ENCODE data around the gene IREB2.

The IREB2 gene

DNA sequence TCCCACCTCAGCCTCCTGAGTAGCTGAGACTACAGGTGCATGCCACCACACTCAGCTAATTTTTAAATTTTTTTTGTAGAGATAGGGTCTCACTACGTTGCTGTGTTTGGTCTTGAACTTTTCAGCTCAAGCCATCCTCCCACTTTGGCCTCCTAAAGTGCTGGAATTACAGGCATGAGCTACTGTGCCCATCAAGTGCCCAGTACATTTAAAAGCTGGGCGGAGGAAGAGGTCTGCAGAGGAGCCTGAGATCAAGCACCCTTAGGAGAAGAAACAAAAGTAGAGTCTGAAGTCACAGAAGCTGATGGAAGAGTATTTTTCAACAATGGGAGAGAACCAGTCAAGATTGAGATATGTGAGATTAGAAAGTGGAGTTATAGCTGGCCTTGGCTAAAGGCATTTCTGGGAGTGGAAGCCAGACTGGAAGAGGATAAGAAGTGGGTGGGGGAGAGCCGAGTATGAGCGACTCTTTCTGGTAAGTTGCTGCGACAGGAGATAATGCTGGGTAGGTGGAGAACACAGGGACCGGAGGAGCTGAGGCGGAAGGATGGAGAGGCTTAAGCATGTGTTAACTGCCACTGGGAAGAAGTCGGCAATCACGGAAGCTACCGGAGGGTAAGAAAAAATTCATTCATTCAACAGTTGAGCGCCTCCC lies 782 bp upstream of the IREB2 start:
- peak; percentile 30 for DNase-seq (ENCODE audit: low spot score)

DNA sequence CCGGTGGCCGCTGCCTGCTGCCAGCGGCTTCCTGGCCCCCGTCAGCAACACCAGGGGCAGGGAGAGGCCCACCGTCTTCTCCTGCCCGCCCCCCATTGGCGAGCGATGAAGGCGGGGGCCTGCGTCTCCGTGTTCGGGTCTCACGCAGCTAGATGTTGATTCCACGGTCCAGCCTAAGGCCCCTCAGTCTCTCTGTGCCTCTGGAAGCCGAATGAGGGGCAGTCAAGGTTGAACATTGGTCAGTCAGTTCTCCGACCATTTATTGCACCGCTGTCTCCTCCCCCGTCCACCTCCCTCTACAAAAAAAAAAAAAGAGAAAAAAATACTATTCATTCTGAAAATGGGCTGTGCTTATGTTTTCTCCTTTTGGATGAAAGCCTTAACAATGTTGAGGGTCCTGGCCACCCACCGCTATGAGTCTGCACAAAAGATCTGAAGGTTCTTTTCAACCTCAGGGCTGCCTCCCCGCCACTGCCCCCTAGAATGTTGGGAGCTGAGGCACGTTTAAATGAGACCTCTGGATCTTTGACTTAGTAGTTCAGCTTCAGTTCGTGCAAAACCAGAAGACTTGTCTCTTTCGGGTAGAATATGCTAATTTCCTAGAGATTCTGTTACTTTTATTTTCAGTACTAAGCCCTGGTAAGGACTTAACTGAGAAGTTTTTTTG lies 736 bp downstream of the IREB2 start:
- DNase-seq (ENCODE audit: low spot score) = peak; percentile 47

DNA sequence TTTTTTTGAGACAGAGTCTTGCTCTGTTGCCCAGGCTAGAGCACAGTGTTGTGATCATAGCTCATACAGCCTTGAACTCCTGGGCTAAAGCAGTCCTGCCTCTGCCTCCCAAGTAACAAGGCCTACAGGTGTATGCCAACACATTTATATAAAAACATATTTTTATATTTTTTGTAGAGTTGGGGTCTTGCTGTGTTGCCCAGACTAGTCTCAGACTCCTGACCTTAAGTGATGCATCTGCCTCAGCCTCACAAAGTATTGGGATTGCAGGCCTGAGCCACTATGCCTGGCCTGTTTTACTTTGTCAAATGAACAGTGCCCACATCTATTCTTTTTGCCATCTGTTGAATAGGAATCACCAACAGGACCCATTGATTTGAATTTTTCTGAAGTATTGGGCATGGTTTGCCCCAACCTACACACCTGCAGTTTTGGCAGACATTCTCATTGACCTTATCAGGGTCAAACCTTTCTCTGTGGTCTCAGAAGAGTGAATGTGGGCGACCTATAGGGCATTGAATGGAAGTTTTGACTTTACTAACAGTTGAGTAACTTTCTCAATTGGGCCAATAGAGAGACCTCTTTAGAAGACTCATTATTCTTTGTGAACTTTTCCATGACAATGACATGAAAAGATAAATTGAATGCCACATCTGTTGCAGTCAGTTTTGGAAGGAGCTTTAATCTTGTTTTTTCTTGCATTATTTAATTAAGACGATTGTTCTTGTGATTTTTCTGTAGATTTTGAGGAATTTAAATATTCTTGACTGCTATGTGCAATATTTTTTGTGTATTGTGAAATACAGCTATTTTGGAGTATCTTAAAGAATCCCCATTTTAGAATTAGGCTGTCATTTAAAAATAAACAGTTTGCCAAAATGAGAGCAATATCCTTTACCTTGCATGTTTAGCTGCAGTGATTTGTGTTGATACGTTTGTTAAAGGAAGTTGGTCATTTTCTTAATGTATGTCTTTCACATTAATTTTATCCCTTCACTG lies 2.7 kb downstream of the IREB2 start:
- no peak for DNase-seq (ENCODE audit: low spot score)

DNA sequence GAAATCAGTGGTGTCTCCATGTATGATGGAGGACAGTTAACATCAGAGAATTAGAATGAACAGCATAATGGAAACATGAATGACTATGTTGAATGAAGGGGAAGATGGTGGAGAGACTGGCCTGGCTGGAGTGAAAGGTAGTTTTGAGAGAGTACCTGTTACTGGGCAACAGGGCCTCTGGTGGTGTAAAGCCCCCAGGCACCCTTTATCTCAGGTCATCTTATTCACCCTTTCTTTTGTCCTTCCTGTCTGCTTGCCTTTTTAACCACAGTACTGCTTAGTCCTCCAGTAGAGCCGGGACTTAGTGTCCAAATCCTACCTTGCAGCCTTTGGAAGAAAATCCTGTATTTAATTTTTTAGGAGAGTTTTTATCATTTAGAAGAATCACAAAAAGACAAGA lies 6.2 kb downstream of the IREB2 start:
- no peak for DNase-seq (ENCODE audit: low spot score)

DNA sequence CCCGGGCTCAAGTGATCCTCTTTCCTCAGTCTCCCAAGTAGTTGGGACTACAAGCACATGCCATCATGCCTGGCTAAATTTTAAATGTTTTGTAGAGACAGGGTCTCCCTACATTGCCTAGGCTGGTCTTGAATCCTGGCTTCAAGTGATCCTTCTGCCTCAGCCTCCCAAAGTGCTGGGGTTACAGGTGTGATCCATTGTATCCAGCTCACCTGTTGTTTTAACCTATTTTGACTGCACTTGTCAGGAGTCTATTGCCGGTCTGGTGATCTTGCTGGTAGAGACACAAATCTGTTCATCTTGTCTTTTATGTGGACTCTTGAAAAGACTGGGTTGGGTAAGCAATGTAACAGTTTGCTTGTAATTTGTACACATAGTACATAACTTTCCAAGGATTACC lies 7.9 kb downstream of the IREB2 start:
- no peak for DNase-seq (ENCODE audit: low spot score)

DNA sequence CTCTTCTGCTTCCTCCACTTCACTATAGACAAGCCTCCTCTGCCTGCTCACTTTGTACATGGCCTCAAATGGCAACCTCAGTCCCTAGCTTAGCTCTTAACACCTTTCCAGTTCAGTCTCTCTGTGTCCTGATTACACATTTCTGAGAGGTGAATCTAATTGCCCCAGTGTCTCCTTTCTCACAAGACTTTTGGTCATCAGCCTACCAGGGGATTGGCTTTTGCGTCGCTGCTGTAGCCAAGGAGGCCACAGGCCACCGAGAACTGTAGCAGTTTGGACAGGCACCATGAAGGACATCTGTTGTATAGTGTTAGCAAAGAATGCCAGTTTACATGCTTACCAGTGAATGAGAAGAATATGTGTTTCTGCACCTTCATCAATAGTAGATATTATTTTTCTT lies 8.5 kb downstream of the IREB2 start:
- no peak for DNase-seq (ENCODE audit: low spot score)

DNA sequence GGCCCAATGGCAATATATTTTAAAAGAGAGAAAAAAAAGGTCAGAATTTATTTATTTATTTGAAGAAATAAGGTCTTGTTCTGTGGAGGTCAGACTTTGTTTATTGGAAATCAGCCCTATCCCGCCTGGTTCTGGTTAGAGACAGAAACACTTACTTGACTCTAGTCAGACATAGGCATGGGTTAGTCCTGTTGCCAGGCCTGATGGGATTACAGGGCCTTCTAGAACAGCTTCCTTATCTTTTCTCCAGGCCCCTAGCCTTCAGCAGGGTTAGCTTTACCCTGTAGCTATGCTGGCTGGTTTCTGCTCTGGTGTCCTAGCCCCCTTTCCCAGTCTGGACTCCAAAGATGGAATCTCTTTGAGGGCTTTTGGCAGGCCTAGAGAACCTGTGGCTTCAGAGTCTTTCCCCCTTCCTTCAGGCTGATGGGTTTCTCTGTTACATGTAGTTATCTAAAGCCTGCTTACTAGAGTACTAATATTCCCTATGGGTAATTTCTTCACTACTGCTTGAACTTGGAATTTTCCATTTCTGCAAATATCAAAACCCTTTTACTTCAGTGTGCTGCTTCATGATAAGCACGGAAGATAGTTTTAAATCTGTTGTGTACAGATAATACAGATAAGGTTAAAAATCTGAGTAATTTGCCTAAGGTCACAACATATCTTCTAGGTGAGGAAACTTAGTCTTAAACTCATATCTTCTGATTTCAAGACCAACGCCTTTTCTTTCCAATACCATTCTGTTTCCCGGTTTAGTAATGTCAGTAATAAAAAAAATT lies 10.6 kb downstream of the IREB2 start:
- peak; percentile 16 for DNase-seq (ENCODE audit: low spot score)

DNA sequence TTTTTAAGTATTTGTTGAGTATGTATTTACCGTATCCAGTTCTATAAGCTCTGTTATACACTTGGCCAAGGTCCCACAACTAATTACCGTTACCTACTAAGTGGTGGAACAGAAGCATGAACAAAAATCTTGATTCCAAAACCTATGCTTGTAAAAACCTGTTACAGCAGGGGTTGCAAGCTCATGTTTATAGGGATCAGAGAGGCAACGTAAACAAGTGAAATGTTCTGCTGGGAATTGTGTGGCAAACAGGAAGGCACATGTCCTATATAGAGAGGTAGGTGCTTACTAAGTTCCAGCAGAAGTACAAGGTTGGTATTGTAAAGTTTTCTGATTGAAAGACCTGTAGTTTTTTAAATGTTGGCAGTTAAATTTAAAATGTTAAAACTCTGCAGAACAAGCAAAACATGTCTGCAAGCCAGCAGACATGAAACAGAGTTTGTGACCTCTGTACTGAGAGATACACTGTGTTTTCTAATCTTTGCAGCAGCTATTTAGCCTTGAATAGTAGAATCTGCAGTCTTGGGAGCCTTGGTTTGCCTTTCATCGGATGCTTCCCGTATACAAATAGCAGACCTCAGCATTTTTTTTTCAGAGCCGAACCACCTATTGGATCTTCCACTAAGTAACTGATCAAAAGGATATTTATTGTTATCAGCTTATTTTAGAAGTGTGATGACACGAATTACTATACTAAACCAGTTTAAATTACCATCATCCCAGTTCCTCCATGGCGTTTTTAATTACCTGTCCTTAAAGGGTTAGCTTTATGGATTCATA lies 11.4 kb downstream of the IREB2 start:
- no peak for DNase-seq (ENCODE audit: low spot score)

DNA sequence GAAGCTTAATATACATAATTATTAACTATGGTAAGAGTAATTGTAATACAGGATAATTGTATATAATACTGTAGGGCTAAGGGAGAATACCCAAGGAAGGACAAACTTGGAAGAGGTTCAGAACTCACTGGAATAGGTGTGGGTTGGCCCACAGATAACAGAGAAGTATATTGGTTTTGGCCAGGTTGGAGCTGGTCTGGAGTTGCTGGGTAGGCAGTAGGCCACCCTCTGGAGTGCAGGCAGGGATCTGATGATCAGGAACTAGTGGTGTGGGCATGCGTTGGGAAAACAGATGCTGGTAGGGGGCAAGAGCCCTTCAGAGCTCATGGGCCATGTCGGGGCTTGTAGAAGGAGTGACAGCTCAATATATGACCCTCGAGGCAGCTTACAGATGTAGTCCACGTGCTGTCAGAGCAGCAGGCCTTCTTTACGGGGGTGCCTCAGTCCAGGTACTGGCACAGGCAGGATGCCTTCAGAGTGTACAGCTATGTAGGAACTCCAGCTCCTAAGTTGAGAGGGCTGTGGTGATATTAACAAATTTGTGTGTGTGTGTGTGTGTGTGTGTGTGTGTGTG lies 12.4 kb downstream of the IREB2 start:
- DNase-seq (ENCODE audit: low spot score) = no peak

DNA sequence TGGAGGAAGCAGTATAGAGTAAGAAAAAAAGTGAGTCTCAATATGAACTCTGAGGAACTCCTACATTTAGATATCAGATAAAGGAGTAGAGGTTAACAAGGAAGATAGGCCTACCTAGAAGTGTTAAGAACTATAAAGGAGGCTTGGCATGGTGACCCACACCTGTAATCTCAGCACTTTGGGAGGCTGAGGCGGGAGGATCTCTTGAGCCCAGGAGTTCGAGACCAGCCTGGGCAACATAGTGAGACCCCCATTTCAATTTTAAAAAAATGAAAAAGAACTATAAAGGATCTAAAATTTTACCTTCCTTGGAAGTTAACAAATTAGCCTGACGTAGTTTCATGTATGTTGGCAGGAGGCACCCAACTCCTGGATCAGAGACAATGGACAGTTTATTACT lies 14.5 kb downstream of the IREB2 start:
- DNase-seq (ENCODE audit: low spot score) = no peak

DNA sequence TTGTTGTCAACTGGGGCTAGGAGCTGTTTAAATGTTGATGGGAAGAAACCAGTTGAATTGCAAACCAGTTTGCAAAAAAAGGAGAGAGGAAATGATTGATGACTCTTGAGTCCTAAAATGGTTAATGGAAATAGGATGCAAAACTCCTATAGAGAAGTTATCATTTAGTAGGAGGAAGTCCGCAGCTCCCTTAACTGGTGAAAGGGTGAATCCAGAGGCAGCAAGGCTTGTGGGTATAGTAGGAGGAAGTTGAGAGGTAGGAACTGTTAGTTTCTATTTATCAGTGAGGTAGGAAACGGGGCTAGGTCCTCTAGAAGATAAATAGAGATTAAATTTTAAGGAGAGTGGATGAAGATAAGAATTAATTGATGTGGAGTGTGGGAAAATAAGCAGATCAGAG lies 15.4 kb downstream of the IREB2 start:
- DNase-seq (ENCODE audit: low spot score) = no peak

DNA sequence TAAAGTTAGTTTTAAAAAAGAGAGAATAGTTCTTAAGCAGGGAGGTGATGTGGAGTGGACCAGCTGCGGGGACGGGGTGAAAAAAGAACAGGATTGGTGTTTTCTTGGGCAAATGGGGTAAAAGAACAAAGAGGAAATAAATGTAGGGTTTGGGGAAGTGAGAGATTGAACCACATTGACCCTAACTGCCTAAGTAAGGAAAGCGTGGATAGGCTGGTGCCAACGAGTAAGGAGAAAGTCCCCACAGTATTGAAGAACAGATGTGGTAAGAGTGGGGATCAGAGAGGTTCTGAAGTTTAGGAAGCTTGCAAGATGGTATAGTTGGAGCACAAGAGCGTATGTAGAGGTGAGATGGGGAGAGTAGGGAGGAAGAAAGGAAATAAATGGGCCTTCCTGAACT lies 17.0 kb downstream of the IREB2 start:
- no peak for DNase-seq (ENCODE audit: low spot score)

DNA sequence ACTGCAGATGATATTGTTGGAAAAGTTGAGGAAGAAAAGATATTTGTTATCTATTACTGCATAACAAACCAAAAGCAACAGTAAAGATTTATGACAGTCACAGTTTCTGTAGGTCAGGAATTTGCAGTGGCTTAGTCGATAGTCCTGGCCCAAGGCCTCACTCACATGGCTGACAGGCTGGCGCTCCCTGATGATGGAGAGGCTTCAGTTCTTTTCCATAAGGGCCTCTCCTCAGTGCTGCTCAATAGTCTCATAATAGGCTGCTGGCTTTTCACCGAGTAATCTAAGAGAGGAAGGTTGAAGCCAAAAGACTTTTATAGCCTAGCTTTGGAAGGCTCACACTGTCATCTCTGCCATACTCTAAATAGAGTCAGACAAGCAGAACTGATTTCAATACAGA lies 17.7 kb downstream of the IREB2 start:
- no peak for DNase-seq (ENCODE audit: low spot score)

DNA sequence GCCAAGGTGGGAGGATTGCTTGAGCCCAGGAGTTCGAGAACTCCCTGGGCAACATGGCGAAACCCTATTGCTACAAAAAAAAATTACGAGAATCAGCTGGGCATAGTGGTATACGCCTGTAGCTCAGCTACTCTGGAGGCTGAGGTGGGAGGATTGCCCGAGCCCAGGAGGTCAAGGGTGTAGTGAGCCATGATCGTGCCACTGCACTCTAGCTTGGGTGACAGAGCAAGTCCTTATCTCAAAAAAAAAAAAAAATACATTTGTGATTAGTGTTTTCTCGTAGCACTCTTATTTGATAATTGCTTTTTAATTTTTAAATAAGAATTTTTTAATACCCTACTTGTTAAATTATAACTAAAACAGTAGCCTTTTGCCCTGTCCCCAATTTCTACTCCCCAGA lies 18.4 kb downstream of the IREB2 start:
- no peak for DNase-seq (ENCODE audit: low spot score)

DNA sequence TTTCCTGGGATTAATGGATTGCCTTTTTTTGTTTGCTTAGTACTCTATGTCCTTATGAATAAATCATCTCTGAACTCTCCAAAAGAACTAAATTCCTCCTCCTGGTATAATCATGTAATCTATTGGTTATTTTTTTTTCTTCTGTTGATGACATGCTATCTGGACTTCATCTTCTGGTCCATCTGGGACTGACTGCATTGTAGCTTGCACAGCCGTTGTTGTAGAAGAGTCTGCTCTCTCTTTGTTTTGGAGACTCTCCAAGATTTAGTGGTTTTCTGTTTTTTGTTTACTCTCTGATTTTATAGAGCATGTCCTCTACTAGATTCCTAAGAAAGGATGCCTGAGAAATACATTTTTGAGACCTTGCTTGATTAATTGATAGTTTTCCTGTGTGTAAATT lies 19.1 kb downstream of the IREB2 start:
- peak; percentile 48 for DNase-seq (ENCODE audit: low spot score)

DNA sequence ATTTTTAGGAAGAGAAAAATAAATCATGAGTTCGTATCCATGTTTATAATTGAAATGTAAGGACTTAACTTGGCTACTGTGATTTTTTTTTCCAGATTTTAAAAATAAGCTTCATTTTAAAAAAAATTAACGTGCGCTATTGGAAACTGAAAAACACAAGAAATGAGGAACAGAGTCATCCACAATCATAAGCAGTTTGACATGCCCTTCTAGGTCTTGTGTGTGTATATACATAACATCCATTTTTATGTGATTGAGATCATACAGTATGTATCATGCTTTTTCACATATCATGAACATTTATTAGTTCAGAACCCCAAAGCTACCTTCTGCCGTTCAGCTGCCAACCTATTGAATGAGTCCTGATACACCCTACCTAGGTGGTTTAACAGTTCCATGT lies 22.7 kb downstream of the IREB2 start:
- DNase-seq (ENCODE audit: low spot score) = no peak

DNA sequence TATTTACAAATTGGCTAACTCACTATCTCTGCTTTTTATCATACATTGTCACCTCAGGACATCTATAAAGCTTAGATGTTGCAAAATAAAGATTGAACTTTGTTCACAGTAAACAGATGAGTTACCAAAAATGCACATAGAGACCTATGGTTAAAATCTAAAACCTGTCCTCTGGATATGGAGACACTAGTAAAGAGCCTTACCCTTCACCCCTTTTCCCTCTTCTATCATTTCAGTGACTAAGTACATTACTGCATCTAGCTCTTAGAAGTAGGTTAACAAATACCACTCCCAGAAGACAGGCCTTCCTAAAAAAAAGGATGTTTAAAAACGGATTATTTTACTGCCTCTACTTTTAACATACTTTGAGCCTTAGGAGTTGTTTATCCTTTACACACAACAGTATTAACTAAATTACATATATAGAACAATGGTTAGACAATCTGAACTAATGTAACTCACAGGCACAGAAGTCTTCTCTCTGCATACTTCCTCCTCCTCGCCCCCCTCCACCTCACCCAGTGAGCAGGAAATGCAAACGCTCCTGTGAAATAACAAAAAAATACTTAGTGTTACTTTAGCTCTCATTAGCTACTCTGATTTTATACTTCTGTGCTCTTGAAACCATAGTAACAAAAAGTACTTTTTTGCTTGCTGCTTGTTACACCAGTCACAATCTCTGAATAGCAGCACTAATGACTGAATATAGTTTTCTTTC lies 23.3 kb downstream of the IREB2 start:
- no peak for DNase-seq (ENCODE audit: low spot score)

DNA sequence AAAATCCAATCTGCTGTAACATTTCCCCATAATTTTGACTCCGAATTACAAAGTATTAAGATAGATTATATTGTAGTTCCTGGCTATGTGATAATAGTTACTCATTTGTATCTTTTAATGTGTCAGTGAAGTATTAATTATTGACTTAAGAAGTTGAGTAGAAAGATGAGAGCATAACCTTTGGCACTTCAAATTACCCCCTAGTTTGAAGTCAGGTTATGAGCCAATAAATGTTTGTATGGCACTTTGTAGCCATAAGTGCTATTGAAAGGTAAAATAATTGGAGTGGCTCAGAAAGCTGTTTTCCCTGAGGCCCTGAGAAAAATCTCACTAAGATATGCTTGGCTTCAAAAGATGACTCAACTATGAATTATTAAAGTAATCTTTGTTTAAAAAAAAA lies 31.0 kb downstream of the IREB2 start:
- DNase-seq (ENCODE audit: low spot score) = no peak

DNA sequence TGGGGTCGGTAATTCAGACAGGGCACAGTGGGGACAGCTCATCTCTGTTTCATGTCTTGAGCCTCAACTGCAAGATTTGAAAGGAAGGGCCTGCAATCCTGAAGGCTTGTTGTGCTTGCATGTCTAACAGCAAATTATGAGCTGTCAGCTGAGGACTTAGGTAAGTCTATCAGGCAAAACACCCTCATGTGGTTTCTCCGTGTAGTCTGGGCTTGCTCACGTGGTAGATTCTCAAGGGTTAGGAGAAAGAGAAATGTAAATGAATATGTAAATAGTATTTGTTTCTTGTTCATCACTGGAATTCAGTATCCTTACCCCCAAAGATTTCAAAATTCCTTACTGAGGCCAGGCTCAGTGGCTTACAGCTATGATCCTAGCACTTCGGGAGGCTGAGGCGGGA lies 39.3 kb downstream of the IREB2 start:
- no peak for DNase-seq (ENCODE audit: low spot score)

DNA sequence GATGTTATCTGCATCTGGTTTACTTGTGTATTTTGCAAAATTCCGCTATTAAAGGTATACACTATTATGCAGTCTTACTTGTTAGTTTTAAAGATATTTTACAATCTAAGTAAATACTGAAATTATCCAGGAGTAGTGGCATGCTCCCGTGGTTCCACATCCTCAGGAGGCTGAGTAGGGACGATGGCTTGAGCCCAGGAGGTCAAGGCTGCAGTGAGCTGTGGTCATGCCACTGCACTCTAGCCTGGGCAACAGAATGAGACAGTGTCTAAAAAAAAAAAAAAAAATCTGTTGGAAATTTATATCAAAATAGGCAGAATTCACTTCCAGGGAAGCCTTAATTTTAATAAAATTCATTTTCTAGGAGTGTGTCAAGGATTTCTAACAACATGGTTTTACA lies 41.6 kb downstream of the IREB2 start:
- no peak for DNase-seq (ENCODE audit: low spot score)
